Measurements from ENCODE around the gene SYT1.

SYT1 gene

DNA sequence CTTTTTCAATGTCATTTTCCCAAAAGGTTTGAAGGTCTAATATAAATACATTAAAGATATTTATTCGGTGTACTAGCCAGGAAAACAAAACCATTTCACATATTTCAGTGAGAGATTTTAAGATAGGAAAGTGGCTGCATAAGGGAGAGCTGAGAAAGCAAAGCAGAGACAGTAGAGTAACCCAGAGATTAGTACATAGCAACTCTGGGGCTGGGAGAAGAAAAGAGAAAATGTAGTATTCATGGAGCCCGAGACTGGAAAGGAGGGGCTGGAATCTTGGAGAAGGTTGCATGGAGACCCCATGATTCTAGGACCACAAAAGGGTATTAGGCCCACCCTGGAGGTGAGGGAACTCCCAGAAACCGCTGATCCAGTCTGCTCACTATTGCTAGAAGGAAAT lies 589.2 kb downstream of the SYT1 start:
- no peak for DNase-seq

DNA sequence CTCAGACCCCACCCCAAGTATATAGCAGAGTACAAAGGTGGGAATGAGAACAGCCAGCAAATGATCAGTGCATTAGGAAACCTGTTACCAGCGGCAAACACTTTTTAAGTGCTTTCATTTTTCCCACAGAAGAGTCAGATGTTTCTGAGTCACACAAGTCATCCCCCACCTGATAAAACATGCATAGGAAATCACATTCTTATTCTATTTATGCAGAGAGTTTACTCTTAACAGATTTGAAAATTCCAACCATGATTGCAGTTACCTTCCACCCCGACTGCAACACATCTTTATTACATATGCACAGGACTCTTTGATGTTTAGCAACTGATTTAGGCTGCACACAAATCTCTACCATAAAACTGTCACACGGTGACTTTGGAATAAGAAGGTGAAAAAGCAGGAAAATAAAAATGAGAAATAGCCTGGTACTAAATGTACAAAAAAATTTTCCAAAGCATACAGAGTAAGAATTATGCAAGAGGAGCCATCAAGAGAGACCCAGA lies 589.8 kb downstream of the SYT1 start:
- no peak for DNase-seq

DNA sequence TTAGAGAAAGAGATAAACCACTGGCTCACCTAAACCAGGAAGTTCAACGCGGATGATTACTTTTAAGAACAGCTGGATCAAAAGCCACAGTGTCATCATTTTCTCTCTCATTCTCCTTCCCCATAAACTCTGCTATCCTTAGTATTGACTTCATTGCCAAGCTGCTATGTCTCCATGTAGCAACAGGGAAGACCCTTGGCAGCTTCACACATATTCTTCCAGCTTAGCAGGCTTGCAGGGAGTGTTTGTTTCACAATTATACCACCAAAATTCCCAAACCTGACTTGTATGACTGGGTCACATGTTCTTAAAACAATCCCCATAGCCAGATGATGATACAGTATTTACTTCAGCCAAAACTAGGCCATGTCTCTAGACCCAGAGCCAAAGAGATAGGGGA lies 590.7 kb downstream of the SYT1 start:
- no peak for DNase-seq

DNA sequence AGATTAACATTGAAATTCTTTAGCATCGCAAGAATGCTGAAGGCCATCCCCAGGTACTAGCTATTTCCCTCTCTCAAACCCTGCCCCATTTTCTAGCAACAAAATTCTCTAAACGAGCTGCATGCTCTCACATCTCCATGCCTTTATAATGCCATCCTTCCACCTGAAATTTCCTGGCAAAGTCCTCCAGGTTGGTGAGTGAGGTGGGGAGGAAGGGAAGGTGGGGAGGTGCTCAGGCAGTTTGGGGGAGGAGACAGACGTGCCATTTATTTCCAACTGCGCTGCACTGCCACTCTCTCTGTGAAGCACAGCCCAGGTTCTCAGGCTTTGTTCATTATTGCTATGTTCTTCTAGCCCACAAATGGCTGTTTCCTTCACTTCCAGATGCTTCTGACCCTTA lies 617.7 kb downstream of the SYT1 start:
- DNase-seq, result no peak

DNA sequence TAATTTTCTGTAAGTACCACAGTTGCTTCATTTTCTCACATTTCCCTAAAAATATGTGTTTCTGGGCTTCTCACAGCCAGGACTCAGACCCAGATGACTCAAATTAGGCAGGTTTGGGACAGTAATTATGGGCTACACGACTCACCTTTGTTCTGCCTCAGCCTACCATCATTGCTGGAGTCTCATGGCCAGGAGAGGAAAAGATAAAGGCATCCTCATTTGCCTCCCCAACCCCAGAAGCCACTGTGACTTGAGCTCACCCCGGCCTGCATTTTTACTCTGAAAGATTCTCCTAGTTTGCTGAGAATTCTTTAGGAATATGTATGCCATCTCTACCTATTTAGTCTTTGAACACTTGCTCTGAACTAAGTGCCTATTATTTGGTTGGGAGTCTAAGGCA lies 618.3 kb downstream of the SYT1 start:
- DNase-seq, result no peak

DNA sequence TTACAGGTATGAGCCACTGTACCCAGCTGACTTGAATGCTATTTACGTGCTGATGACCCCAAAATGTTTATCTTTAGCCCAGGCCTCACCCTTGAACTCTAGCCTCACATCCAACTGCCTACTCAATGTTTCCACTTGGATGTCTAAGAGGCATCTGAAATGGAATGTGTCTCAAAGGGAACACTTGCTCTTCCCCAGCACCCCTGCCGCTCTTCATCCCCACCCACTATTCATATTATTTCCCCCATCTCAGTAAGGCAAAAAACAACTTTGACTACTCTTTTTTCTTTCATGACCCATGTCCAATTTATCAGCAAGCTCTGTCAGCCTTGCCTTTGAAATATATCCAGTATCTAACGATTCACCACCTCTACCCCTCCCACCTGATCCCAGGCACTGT lies 621.6 kb downstream of the SYT1 start:
- DNase-seq, result no peak

DNA sequence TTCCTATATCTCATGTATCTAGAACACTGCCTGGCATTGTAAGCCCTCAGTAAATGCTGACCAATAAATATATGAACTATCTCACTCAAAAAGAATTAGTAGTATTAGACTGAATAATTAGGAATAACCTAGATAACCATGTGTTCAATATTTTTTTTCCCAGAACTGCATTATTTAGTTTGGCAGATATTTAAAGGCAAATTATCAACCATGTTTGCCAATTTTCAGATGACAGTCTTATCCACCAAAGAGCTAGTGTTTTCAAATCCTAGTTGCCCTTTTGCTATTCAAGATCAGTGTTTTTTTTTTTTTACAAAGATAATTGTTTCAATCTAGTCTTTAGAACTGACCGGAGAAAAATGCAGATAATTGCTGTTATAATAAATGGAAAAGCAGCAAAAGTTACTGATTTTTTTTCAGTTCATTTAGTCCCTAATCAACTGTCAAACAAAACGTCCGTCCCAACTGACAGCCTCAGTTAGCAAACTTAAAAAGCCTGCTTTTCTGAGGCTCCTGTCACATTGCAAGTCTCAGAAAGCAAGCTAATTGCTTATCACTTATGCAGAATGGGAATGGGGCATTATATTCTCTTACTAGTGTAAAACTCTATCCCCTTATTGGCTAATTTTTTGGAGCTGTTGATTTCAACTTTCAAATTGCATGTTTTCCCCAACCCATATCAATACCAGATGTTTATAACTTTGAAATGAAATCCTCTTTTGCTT lies 623.0 kb downstream of the SYT1 start:
- no peak for DNase-seq
